Effector memory CD4-positive, alpha-beta T cell (primary cell): Measurements from ENCODE around the gene POGLUT3.

Experiments used
- DNase-seq, 3 donors: peaks; one replicate each; pipeline ENCODE4 v3.0.0-alpha.2; 2020
- H3K27ac ChIP-seq: 2 replicates; pipeline ENCODE4 v1.7.0; 2013; ENCODE audit warnings: mild to moderate bottlenecking, low read length, moderate library complexity; ENCODE audit not compliant: insufficient read depth, poor library complexity, severe bottlenecking
- H3K27me3 ChIP-seq: replicated peaks from 2 replicates; pipeline ENCODE4 v1.7.0; 2013; ENCODE audit warnings: mild to moderate bottlenecking, low read length; ENCODE audit not compliant: insufficient read depth, control insufficient read depth, poor library complexity, severe bottlenecking
- H3K36me3 ChIP-seq: 2 replicates; pipeline ENCODE4 v1.7.0; 2013; ENCODE audit warnings: mild to moderate bottlenecking, low read length, moderate library complexity; ENCODE audit not compliant: control insufficient read depth, insufficient read depth
- H3K4me1 ChIP-seq: 2 replicates; pipeline ENCODE4 v1.7.0; 2013; ENCODE audit warnings: low read length, mild to moderate bottlenecking; ENCODE audit not compliant: control insufficient read depth, insufficient read depth, poor library complexity, severe bottlenecking
- H3K4me3 ChIP-seq: 2 replicates; pipeline ENCODE4 v1.7.0; 2013; ENCODE audit warnings: low read length, low read depth, mild to moderate bottlenecking; ENCODE audit not compliant: insufficient read depth, poor library complexity, severe bottlenecking
- H3K9me3 ChIP-seq: 2 replicates; pipeline ENCODE4 v1.7.0; 2013; ENCODE audit warnings: mild to moderate bottlenecking, low read length, moderate library complexity; ENCODE audit not compliant: control insufficient read depth

Gene POGLUT3

GRCh38 chr11:108530426-108530825, 32.2 kb upstream of the POGLUT3 start:
- no peaks in the 10 kb centered on the region for H3K27me3 ChIP-seq

GRCh38 chr11:108527382-108527781, 29.2 kb upstream of the POGLUT3 start:
- no peak overlapping the region for H3K4me3 ChIP-seq
- H3K9me3 ChIP-seq, result no peaks in the 10 kb centered on the region
- DNase-seq, result no peak
- no peaks in the 10 kb centered on the region for H3K4me1 ChIP-seq
- H3K27ac ChIP-seq, result no peak overlapping the region
- H3K36me3 ChIP-seq, result no peaks in the 10 kb centered on the region
- no peaks in the 10 kb centered on the region for H3K27me3 ChIP-seq

More at GRCh38 chr11:108530426-108530825, 32.2 kb upstream of the POGLUT3 start:
- no peaks in the 10 kb centered on the region for H3K4me1 ChIP-seq
- no peak for DNase-seq
- no peak overlapping the region for H3K4me3 ChIP-seq
- no peaks in the 10 kb centered on the region for H3K9me3 ChIP-seq
- no peaks in the 10 kb centered on the region for H3K36me3 ChIP-seq
- no peak overlapping the region for H3K27ac ChIP-seq

- no peaks in the 10 kb centered on the region for H3K4me1 ChIP-seq
- DNase-seq, result no peak
- H3K4me3 ChIP-seq, result no peak overlapping the region
- no peaks in the 10 kb centered on the region for H3K27me3 ChIP-seq
- no peak overlapping the region for H3K27ac ChIP-seq
- no peaks in the 10 kb centered on the region for H3K9me3 ChIP-seq
- no peaks in the 10 kb centered on the region for H3K36me3 ChIP-seq
Observed at GRCh38 chr11:108525161-108525560, 27.0 kb upstream of the POGLUT3 start.

- H3K27ac ChIP-seq, result no peak overlapping the region
- no peak for DNase-seq
- H3K4me3 ChIP-seq, result no peak overlapping the region
- no peaks in the 10 kb centered on the region for H3K27me3 ChIP-seq
- H3K9me3 ChIP-seq, result no peaks in the 10 kb centered on the region
- H3K4me1 ChIP-seq, result no peaks in the 10 kb centered on the region
- no peaks in the 10 kb centered on the region for H3K36me3 ChIP-seq
Observed at GRCh38 chr11:108524422-108524821, 26.2 kb upstream of the POGLUT3 start.

GRCh38 chr11:108522318-108522717, 24.1 kb upstream of the POGLUT3 start:
- DNase-seq, result no peak
- Histone ChIP-seq H3K27ac (no peak overlapping the region), H3K4me1 (no peaks in the 10 kb centered on the region), H3K9me3 (no peaks in the 10 kb centered on the region), H3K4me3 (no peak overlapping the region), H3K27me3 (no peaks in the 10 kb centered on the region), H3K36me3 (no peaks in the 10 kb centered on the region)

- no peak overlapping the region for H3K27ac ChIP-seq
- H3K9me3 ChIP-seq, result no peaks in the 10 kb centered on the region
- DNase-seq, result no peak
- H3K27me3 ChIP-seq, result no peaks in the 10 kb centered on the region
- H3K4me3 ChIP-seq, result no peak overlapping the region
- no peaks in the 10 kb centered on the region for H3K4me1 ChIP-seq
- no peaks in the 10 kb centered on the region for H3K36me3 ChIP-seq
Observed at GRCh38 chr11:108518581-108518980, 20.4 kb upstream of the POGLUT3 start.

GRCh38 chr11:108516125-108516524, 17.9 kb upstream of the POGLUT3 start:
- H3K27me3 ChIP-seq, result no peaks in the 10 kb centered on the region
- no peak overlapping the region for H3K27ac ChIP-seq
- no peaks in the 10 kb centered on the region for H3K9me3 ChIP-seq
- no peaks in the 10 kb centered on the region for H3K4me1 ChIP-seq
- no peak overlapping the region for H3K4me3 ChIP-seq
- DNase-seq, result no peak
- no peaks in the 10 kb centered on the region for H3K36me3 ChIP-seq

GRCh38 chr11:108512708-108513107, 14.5 kb upstream of the POGLUT3 start:
- Histone ChIP-seq H3K9me3 (no peaks in the 10 kb centered on the region), H3K36me3 (no peaks in the 10 kb centered on the region), H3K27ac (no peak overlapping the region), H3K4me3 (no peak overlapping the region), H3K4me1 (no peaks in the 10 kb centered on the region), H3K27me3 (no peaks in the 10 kb centered on the region)
- no peak for DNase-seq

- H3K27me3 ChIP-seq, result no peaks in the 10 kb centered on the region
- H3K4me1 ChIP-seq, result no peaks in the 10 kb centered on the region
- H3K36me3 ChIP-seq, result no peaks in the 10 kb centered on the region
- DNase-seq, result no peak
- no peaks in the 10 kb centered on the region for H3K9me3 ChIP-seq
- H3K4me3 ChIP-seq, result no peak overlapping the region
- H3K27ac ChIP-seq, result no peak overlapping the region
Observed at GRCh38 chr11:108511851-108512474, 13.8 kb upstream of the POGLUT3 start.

- no peak overlapping the region for H3K27ac ChIP-seq
- no peaks in the 10 kb centered on the region for H3K4me1 ChIP-seq
- DNase-seq, result no peak
Observed at GRCh38 chr11:108508653-108509593, 10.7 kb upstream of the POGLUT3 start.

More at GRCh38 chr11:108508653-108509593, 10.7 kb upstream of the POGLUT3 start:
- H3K4me3 ChIP-seq, result no peak overlapping the region
- no peaks in the 10 kb centered on the region for H3K9me3 ChIP-seq
- no peaks in the 10 kb centered on the region for H3K36me3 ChIP-seq
- H3K27me3 ChIP-seq, result no peaks in the 10 kb centered on the region
